RWPE2 (cell line): Measurements from ENCODE around the gene KIAA1671.
"Not testable (repeated sequence)": the region's sequence is repeated elsewhere in the genome, so short reads cannot be mapped to it uniquely, and the experiment has no call there.

Experiments
- ATAC-seq: fragments of 200-7000 bp; cut with Tn5 transposase; 3 replicates; pipeline ENCODE4 v1.9.1; 2021; ENCODE audit warnings: low read depth
- DNase-seq: peaks from one replicate; pipeline ENCODE4 v3.0.0-alpha.2; 2020; ENCODE audit warnings: low spot score
- H3K27ac ChIP-seq: fragments of 450-650 bp; 2 replicates; pipeline ENCODE4 v1.5.1; 2017; ENCODE audit warnings: mild to moderate bottlenecking; ENCODE audit not compliant: poor library complexity, severe bottlenecking
- H3K27me3 ChIP-seq: fragments of 250-450 bp; sonication (Bioruptor Pico); 2 replicates; pipeline ENCODE4 v1.5.1; 2021; ENCODE audit warnings: mild to moderate bottlenecking, moderate library complexity; ENCODE audit not compliant: insufficient read depth, poor library complexity, severe bottlenecking
- H3K36me3 ChIP-seq: fragments of 250-450 bp; sonication (Bioruptor Pico); 2 replicates; pipeline ENCODE4 v1.5.1; 2020; ENCODE audit warnings: low read depth, mild to moderate bottlenecking, moderate library complexity
- H3K4me1 ChIP-seq: fragments of 250-450 bp; sonication (Bioruptor Pico); 2 replicates; pipeline ENCODE4 v1.5.1; 2021; ENCODE audit warnings: mild to moderate bottlenecking, moderate library complexity; ENCODE audit not compliant: insufficient read depth, poor library complexity, severe bottlenecking
- H3K4me3 ChIP-seq: fragments of 250-450 bp; sonication (Bioruptor Pico); 2 replicates; pipeline ENCODE4 v1.5.1; 2021; ENCODE audit warnings: mild to moderate bottlenecking, moderate library complexity; ENCODE audit not compliant: severe bottlenecking
- H3K9me3 ChIP-seq: fragments of 250-450 bp; sonication (Bioruptor Pico); 2 replicates; pipeline ENCODE4 v1.5.1; 2021; ENCODE audit warnings: mild to moderate bottlenecking, moderate library complexity; ENCODE audit not compliant: severe bottlenecking
- CTCF ChIP-seq: fragments of 450-650 bp; IDR thresholded peaks from one replicate; pipeline ENCODE4 v1.5.1; 2017; ENCODE audit warnings: mild to moderate bottlenecking, moderate library complexity; ENCODE audit not compliant: poor library complexity, severe bottlenecking

The KIAA1671 gene

GRCh38 chr22:25203082-25203481 is 250.6 kb downstream of the KIAA1671 start:
- Histone ChIP-seq H3K9me3 (no peaks in the 10 kb centered on the region), H3K27ac (no peak overlapping the region), H3K4me3 (no peak overlapping the region), H3K4me1 (no peaks in the 10 kb centered on the region), H3K36me3 (no peaks in the 10 kb centered on the region), H3K27me3 (no peaks in the 10 kb centered on the region)
- DNase-seq, result no peak
- no peak for ATAC-seq
- TF ChIP-seq CTCF, result no peak

- not testable (repeated sequence) for H3K27ac ChIP-seq, H3K27me3 ChIP-seq, ATAC-seq, H3K4me1 ChIP-seq, H3K9me3 ChIP-seq, H3K4me3 ChIP-seq, H3K36me3 ChIP-seq, DNase-seq
Measured at GRCh38 chr22:25204547-25204946, 252.0 kb downstream of the KIAA1671 start.

GRCh38 chr22:25205847-25206246 is 253.3 kb downstream of the KIAA1671 start:
- no peaks in the 10 kb centered on the region for H3K4me1 ChIP-seq
- DNase-seq (no peak), ATAC-seq (no peak)
- TF ChIP-seq CTCF, result no peak
- no peak overlapping the region for H3K27ac ChIP-seq
- H3K36me3 ChIP-seq, result no peaks in the 10 kb centered on the region
- H3K9me3 ChIP-seq, result no peaks in the 10 kb centered on the region
- no peak overlapping the region for H3K4me3 ChIP-seq
- H3K27me3 ChIP-seq, result no peaks in the 10 kb centered on the region

- DNase-seq (no peak), ATAC-seq (no peak)
- no peaks in the 10 kb centered on the region for H3K27me3 ChIP-seq
- H3K4me3 ChIP-seq, result no peak overlapping the region
- no peaks in the 10 kb centered on the region for H3K4me1 ChIP-seq
- no peaks in the 10 kb centered on the region for H3K36me3 ChIP-seq
- no peak for TF ChIP-seq CTCF
- no peak overlapping the region for H3K27ac ChIP-seq
- H3K9me3 ChIP-seq, result no peaks in the 10 kb centered on the region
Measured at GRCh38 chr22:25206998-25207397, 254.5 kb downstream of the KIAA1671 start.

GRCh38 chr22:25207553-25208157 is 255.1 kb downstream of the KIAA1671 start:
- no peak overlapping the region for H3K27ac ChIP-seq
- H3K27me3 ChIP-seq, result no peaks in the 10 kb centered on the region
- DNase-seq (no peak), ATAC-seq (no peak)
- no peak for TF ChIP-seq CTCF
- no peaks in the 10 kb centered on the region for H3K9me3 ChIP-seq
- no peak overlapping the region for H3K4me3 ChIP-seq
- H3K36me3 ChIP-seq, result no peaks in the 10 kb centered on the region
- H3K4me1 ChIP-seq, result no peaks in the 10 kb centered on the region
